Small intestine (tissue), 7 donors: Measurements from ENCODE around the gene SLC44A5. TPM values are rescaled to one million over a fixed set of nuclear protein-coding genes. Genes with fewer than 3 reads are reported as not detected.
"Not testable (repeated sequence)": the region's sequence is repeated elsewhere in the genome, so short reads cannot be mapped to it uniquely, and the experiment has no call there.

Source experiments
- DNase-seq, 2 donors: peaks; one replicate each; pipeline versions ENCODE4 v3.0.0 to v3.0.0-alpha.2; 2013
- FAIRE-seq: peaks from 2 replicates; lab custom pipeline; 2012; peaks lifted over from hg19 to GRCh38; lab: Jason Lieb, UNC
- H3K27ac ChIP-seq, 3 donors: one replicate each; pipeline ENCODE4 v1.5.1; 2013; ENCODE audit warnings: low read length in 2 of 3, mild to moderate bottlenecking in 2 of 3, control low read depth in 1 of 3, inconsistent platforms in 1 of 3, low read depth in 1 of 3, moderate library complexity in 1 of 3
- H3K27me3 ChIP-seq, 3 donors: one replicate each; pipeline ENCODE4 v1.6.1; 2013; ENCODE audit warnings: low read length in 3 of 3, inconsistent platforms in 1 of 3; ENCODE audit not compliant: control insufficient read depth in 3 of 3, insufficient read depth in 3 of 3
- H3K36me3 ChIP-seq, 3 donors: one replicate each; pipeline ENCODE4 v1.6.1; 2013; ENCODE audit warnings: low read length in 3 of 3, inconsistent platforms in 1 of 3, low read depth in 1 of 3, mild to moderate bottlenecking in 1 of 3, moderate library complexity in 1 of 3; ENCODE audit not compliant: control insufficient read depth in 3 of 3, insufficient read depth in 2 of 3
- H3K4me1 ChIP-seq, 3 donors: one replicate each; pipeline ENCODE4 v1.6.1; 2013; ENCODE audit warnings: low read length in 2 of 3, inconsistent platforms in 1 of 3, low read depth in 1 of 3, mild to moderate bottlenecking in 1 of 3, moderate library complexity in 1 of 3; ENCODE audit not compliant: control insufficient read depth in 3 of 3, insufficient read depth in 2 of 3
- H3K4me3 ChIP-seq, 3 donors: one replicate each; pipeline ENCODE4 v1.5.1; 2013; ENCODE audit warnings: low read length in 3 of 3, control low read depth in 1 of 3, inconsistent platforms in 1 of 3, low read depth in 1 of 3, mild to moderate bottlenecking in 1 of 3, moderate library complexity in 1 of 3
- H3K9me3 ChIP-seq, 2 donors: one replicate each; pipeline ENCODE4 v1.6.1; 2013; ENCODE audit warnings: low read depth in 1 of 2, low read length in 1 of 2; ENCODE audit not compliant: control insufficient read depth in 2 of 2, insufficient read depth in 1 of 2
- WGBS, 3 donors: extraction: QIAGEN DNeasy Blood & Tissue Kit; methylation state at CpG; one replicate each; pipeline ENCODE4 v1.1.7; 2013; 5-methylcytosine and 5-hydroxymethylcytosine counted together
- polyA plus RNA-seq, 4 donors: library from polyadenylated mRNA; stranded (reverse) in 3 of 4; unstranded in 1 of 4; fragments of 200-250 nt in 3 of 4; fragments of 120-200 nt in 1 of 4; gene quantifications; one replicate each; pipeline versions ENCODE4 v1.2.1 to v1.2.3, GENCODE V29; 2013
- donor health status: healthy with polysubstance abuse.
- donor health status: control.
- donor health status: control.
- donor health status: Bipolar disorder and iron deficiency.
- donor health status: healthy.

SLC44A5 gene
- polyA plus RNA-seq, 4 donors: 0.40 to 1.4 (median 1.1) TPM; not detected in 1

DNA sequence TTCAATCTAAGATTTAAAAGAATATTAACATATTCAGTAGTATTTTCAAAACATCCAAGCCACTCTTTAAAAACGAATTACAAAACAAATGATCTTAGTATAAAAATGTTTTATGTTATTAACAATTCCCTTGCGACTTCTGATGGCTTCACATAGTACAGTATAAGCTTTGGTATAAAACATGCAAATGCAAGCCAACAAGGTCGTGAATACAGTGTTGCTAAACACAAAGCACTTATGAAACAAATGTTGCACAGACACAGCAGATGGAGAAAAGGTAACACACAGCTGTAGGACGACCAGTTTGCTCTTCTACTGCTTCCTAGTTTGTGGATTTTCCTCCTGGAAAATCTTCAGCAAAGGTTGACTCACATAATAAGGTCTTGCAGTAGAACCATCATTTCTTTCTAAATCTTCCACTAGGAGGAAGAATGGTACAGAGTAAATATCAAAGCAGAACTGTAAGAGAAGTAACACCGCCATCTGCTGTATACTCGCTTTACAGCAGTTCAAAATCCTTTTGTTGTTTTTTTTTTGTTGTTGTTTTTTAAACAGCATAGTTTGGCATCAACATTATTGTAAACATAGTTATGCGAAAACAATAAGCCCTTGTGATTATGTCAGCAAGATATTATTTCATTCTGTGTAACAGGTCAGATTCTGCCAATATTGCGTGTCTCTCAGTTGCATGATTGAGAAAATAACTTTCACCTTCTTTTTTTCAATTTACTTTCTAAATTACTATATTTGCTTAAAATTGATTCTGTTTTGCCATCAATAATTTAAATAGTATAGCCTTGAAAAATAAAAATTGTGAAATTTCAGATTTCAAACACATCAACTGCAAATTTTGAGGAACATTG is 407.3 kb downstream of the SLC44A5 start:
- FAIRE-seq (no peak), DNase-seq (peak; percentile 7 to 31)
- Histone ChIP-seq H3K4me3 (no peak overlapping the region), H3K9me3 (no peaks in the 10 kb centered on the region), H3K27me3 (no peaks in the 10 kb centered on the region), H3K27ac (no peak overlapping the region), H3K4me1 (no peaks in the 10 kb centered on the region), H3K36me3 (no peaks in the 10 kb centered on the region)
- 21 to 30% (median 28%) methylated on average over 8 of the region's 8 CpGs for WGBS, 3 donors

DNA sequence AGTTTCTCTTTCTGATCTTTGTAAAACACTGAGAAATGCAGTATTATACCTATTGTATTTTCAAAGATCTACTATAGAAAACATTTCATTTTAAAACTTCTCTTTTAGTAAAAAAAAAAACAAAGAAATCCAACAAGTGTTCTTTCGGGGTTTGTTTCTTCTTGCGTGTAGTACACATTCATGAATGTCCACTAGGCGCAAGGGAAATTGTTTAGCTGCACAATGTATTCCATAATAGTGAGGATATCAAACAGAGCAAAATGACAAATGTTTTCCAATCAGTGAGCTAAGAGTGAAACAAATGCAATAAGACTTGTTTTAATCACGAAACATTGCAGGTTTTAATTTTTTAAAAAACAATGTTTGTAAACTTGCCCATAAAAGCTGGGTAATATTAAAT is 408.2 kb downstream of the SLC44A5 start:
- H3K27ac ChIP-seq: no peak overlapping the region
- WGBS, 3 donors: 81 to 93% (median 90%) methylated on average over 4 of the region's 4 CpGs
- no peak overlapping the region for H3K4me3 ChIP-seq
- H3K9me3 ChIP-seq: no peaks in the 10 kb centered on the region
- no peaks in the 10 kb centered on the region for H3K4me1 ChIP-seq
- FAIRE-seq: no peak
- no peak for DNase-seq
- H3K27me3 ChIP-seq: no peaks in the 10 kb centered on the region
- no peaks in the 10 kb centered on the region for H3K36me3 ChIP-seq

DNA sequence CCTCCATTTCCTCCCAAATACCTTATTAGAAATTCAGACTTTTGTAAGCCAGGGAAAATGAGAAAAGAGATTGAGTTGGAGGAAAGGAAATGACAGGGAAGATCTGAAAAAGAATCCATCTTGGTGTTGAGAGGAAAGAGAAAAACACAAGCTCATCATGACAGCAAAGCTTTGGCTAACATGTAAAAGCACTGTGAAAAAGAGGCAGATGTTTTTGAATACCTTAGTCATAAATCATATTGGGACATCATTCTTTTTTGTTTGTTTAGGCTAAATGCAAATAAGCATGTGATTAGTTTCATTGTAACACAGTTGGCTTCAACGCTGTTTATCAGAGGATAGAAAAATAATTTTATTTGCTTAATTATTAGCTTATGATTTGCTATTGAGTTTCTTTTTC is 412.2 kb downstream of the SLC44A5 start:
- 18 to 66% (median 37%) methylated on average over 1 of the region's 1 CpG for WGBS, 3 donors
- FAIRE-seq: no peak
- DNase-seq: no peak

GRCh38 chr1:75198163-75198562 is 412.8 kb downstream of the SLC44A5 start:
- 41 to 63% (median 52%) methylated on average over 1 of the region's 1 CpG for WGBS, 3 donors
- no peaks in the 10 kb centered on the region for H3K27me3 ChIP-seq
- FAIRE-seq (no peak), DNase-seq (no peak)
- no peak overlapping the region for H3K27ac ChIP-seq
- no peaks in the 10 kb centered on the region for H3K4me1 ChIP-seq
- H3K36me3 ChIP-seq: no peaks in the 10 kb centered on the region
- H3K4me3 ChIP-seq: no peak overlapping the region
- no peaks in the 10 kb centered on the region for H3K9me3 ChIP-seq

More for the DNA sequence above, 412.2 kb downstream of the SLC44A5 start:
- no peaks in the 10 kb centered on the region for H3K36me3 ChIP-seq
- H3K4me1 ChIP-seq: no peaks in the 10 kb centered on the region
- no peaks in the 10 kb centered on the region for H3K9me3 ChIP-seq
- H3K4me3 ChIP-seq: no peak overlapping the region
- H3K27me3 ChIP-seq: no peaks in the 10 kb centered on the region
- no peak overlapping the region for H3K27ac ChIP-seq

GRCh38 chr1:75188892-75189291 is 422.0 kb downstream of the SLC44A5 start:
- WGBS, 3 donors: 52 to 69% (median 65%) methylated on average over 1 of the region's 1 CpG
- H3K27ac ChIP-seq: no peak overlapping the region
- H3K27me3 ChIP-seq: no peaks in the 10 kb centered on the region
- no peak for DNase-seq
- H3K36me3 ChIP-seq: no peaks in the 10 kb centered on the region
- H3K4me3 ChIP-seq: no peak overlapping the region
- FAIRE-seq: no peak
- no peaks in the 10 kb centered on the region for H3K4me1 ChIP-seq
- no peaks in the 10 kb centered on the region for H3K9me3 ChIP-seq

DNA sequence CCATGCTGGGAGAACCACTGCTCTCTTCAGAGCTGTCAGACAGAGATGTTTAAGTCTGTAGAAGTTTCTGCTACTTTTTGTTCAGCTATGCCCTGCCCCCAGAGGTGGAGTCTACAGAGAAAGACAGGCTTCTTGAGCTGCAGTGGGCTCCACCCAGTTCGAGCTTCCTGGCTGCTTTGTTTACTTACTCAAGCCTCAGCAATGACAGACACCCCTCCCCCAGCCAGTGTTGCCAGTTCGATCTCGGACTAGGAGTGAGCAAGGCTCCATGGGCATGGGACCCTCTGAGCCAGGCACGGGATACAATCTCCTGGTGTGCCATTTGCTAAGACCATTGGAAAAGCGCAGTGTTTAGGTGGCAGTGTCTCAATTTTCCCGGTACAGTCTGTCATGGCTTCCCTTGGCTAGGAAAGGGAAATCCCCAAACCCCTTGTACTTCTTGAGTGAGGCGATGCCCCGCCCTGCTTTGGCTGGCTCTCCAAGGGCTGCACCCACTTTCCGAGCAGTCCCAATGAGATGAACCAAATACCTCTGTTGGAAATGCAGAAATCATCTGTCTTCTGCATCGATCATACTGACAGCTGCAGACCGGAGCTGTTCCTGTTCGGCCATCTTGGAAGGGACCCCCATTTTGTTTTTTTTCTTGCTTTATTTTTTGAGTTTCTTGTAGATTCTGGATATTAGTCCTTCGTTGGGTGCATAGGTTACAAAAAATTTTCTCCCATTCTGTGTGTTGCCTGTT is 429.5 kb downstream of the SLC44A5 start:
- not testable (repeated sequence) for H3K9me3 ChIP-seq, DNase-seq, H3K36me3 ChIP-seq, H3K4me3 ChIP-seq, H3K27me3 ChIP-seq, H3K27ac ChIP-seq, H3K4me1 ChIP-seq, FAIRE-seq
- WGBS, 3 donors: 84 to 87% (median 87%) methylated on average over 13 of the region's 13 CpGs

DNA sequence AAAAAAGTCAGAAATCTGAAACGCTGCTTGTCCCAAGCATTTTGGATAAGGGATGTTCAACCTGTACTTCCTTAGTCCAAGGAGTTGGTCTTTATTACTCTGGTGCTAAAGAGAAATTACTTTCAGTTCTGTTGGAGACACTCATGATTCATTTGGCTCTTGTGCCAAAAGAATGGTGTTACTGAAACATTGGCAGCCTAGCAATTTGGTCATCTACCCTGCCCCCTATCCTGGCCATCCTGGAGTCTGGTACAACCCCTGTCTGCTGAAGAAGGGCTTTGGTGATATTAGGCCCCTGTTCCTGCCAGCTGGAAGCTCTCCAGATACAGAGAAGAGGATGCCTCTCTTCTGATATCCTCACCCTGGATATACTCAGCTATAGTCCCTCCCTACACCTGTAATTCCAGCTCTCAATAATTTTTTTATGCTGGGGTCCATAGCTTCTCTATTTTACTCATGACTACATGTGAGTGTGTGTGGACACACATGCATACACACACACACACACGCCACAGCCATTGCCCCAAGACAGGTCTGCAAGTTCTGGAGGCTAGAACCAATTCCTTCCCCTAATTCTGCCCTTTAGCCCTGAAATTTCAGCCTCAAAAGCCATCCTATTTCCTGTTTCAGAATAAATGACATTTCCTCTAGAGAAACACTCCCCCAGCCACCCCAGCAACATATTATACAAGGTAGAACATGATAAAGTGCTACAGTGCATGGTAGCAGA is 436.7 kb downstream of the SLC44A5 start:
- Histone ChIP-seq H3K27ac (no peak overlapping the region), H3K9me3 (no peaks in the 10 kb centered on the region), H3K4me1 (no peaks in the 10 kb centered on the region), H3K4me3 (no peak overlapping the region), H3K36me3 (no peaks in the 10 kb centered on the region), H3K27me3 (no peaks in the 10 kb centered on the region)
- DNase-seq: no peak
- 69 to 79% (median 71%) methylated on average over 2 of the region's 2 CpGs for WGBS, 3 donors
- FAIRE-seq: no peak

GRCh38 chr1:75172556-75172955 is 438.4 kb downstream of the SLC44A5 start:
- Histone ChIP-seq H3K4me1 (no peaks in the 10 kb centered on the region), H3K4me3 (no peak overlapping the region), H3K27me3 (no peaks in the 10 kb centered on the region), H3K9me3 (no peaks in the 10 kb centered on the region), H3K36me3 (no peaks in the 10 kb centered on the region), H3K27ac (no peak overlapping the region)
- FAIRE-seq: no peak
- DNase-seq: no peak
- 34 to 40% (median 38%) methylated on average over 1 of the region's 1 CpG for WGBS, 3 donors
